ENCODE results near the gene NSUN4.

Gene NSUN4

DNA sequence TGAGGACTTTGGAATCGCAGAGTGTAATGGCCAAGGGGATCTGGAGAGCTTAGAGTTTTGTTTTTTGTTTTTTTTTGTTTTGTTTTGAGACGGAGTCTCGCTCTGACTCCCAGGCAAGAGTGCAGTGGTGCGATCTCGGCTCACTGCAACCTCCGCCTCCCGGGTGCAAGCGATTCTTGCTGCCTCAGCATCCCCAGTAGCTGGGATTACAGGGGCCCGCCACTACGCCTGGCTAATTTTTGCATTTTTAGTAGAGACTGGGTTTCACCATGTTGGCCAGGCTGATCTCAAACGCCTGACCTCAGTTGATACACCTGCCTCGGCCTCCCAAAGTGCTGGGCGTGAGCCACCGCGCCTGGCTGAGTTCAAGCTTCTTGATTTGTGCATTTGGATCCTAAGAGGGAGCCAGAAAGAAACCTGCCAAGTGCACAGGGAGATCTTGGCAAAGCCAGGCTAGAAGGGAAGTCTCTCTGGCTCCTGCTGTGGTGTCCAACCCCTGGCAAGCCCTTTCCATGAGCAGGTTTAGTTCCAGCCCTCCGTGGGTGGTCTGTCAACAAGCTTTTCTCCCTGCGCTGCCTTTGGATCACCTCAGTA is 54.4 kb downstream of the NSUN4 start:
- no peak for TF ChIP-seq CTCF (conservative IDR thresholded peaks at IDR 0.05; ENCODE audit: control insufficient read depth, insufficient read depth, low read depth, low read length)
- no peak for DNase-seq (ENCODE audit: low read depth)
- no peak overlapping the region for H3K4me3 ChIP-seq (ENCODE audit: control insufficient read depth, low read depth, low read length)

GRCh38 chr1:46396441-46397398 is 56.1 kb downstream of the NSUN4 start:
- no peak for DNase-seq (ENCODE audit: low read depth)
- no peak for TF ChIP-seq CTCF (conservative IDR thresholded peaks at IDR 0.05; ENCODE audit: control insufficient read depth, insufficient read depth, low read depth, low read length)
- no peak overlapping the region for H3K4me3 ChIP-seq (ENCODE audit: control insufficient read depth, low read depth, low read length)

GRCh38 chr1:46399307-46399706 is 58.7 kb downstream of the NSUN4 start:
- DNase-seq (ENCODE audit: low read depth), result no peak
- no peak overlapping the region for H3K4me3 ChIP-seq (ENCODE audit: control insufficient read depth, low read depth, low read length)
- no peak for TF ChIP-seq CTCF (conservative IDR thresholded peaks at IDR 0.05; ENCODE audit: control insufficient read depth, insufficient read depth, low read depth, low read length)

GRCh38 chr1:46400421-46400820 is 59.8 kb downstream of the NSUN4 start:
- TF ChIP-seq CTCF (conservative IDR thresholded peaks at IDR 0.05; ENCODE audit: control insufficient read depth, insufficient read depth, low read depth, low read length), result no peak
- DNase-seq (ENCODE audit: low read depth), result no peak
- no peak overlapping the region for H3K4me3 ChIP-seq (ENCODE audit: control insufficient read depth, low read depth, low read length)

DNA sequence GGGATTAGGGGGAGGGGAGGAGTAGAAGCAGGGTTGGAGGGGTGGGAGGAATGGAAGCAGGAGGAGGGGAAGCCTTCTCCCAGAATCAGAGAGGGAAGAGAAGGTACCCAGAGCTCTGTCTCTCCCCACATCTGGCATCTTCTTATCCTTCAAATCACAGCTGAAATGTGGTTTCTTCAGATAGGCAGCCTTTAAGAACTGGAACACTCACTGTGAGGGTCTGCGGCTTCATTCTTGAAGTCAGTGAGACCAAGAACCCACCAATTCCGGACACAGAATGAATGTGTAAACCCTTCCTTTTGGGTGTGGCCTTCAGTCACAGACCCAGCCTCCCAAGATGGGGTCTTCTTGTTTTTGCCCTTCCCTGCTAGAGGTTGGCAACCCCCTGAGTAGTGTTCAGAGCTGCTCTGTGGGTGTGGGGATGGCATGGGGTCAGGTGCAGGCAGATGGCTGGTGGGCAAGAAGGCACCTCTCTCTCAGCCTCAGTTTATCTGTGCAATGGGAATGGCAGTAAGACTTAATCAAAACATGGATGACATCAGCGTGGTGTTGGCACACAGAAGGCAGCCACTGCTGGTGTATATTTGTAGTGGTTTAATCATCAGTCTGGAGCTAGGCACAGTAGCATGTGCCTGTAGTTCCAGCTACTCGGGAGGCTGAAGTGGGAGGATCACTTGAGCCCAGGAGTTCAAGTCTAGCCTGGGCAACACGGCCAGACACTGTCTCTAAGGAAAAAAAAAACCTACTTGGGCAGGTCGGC is 60.7 kb downstream of the NSUN4 start:
- peak; percentile 51 for DNase-seq (ENCODE audit: low read depth)
- TF ChIP-seq CTCF (conservative IDR thresholded peaks at IDR 0.05; ENCODE audit: control insufficient read depth, insufficient read depth, low read depth, low read length), result no peak
- H3K4me3 ChIP-seq (ENCODE audit: control insufficient read depth, low read depth, low read length), result no peak overlapping the region

GRCh38 chr1:46401964-46402626 is 61.5 kb downstream of the NSUN4 start:
- DNase-seq (ENCODE audit: low read depth), result peak; percentile 96
- H3K4me3 ChIP-seq (ENCODE audit: control insufficient read depth, low read depth, low read length), result no peak overlapping the region
- no peak for TF ChIP-seq CTCF (conservative IDR thresholded peaks at IDR 0.05; ENCODE audit: control insufficient read depth, insufficient read depth, low read depth, low read length)

Data from fibroblast of mammary gland (primary cell).